OCI-LY7 (cell line): Measurements from ENCODE around the gene POLDIP3.

Source experiments
- EZH2phosphoT487 ChIP-seq: fragments of 200-600 bp; sonication (generic); IDR thresholded peaks from 2 replicates; pipeline ENCODE4 v1.6.1; 2018; ENCODE audit warnings: low read depth, borderline replicate concordance, mild to moderate bottlenecking, mixed run types, antibody characterized with exemption, low read length, moderate library complexity, mixed read lengths
- TF ChIP-seq, protein P1 (sequence below): fragments of 200-600 bp; sonication (generic); conservative IDR thresholded peaks from 2 replicates; pipeline ENCODE4 v1.5.1; 2014; ENCODE audit warnings: mild to moderate bottlenecking, antibody characterized with exemption, low read length, moderate library complexity, mixed read lengths

DNA sequence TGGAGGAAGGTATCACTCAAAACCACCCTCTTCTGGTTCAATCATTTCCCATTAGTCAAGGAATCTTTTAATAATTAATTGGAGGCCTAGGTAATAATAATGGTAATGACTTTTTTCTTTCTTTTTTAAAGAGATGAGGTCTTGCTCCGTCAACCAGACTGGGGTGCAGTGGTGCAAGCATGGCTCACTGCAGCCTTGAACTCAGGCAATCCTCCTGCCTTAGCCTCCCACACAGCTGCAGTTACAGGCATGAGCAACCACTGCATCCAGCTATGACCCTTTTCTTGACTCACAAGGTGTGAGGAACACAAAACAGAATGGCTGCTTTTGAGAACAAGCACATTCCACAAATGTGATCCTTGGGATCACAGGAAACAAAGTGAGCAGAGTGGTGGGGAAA is 3.6 kb downstream of the POLDIP3 start:
- TF ChIP-seq, protein P1, sequence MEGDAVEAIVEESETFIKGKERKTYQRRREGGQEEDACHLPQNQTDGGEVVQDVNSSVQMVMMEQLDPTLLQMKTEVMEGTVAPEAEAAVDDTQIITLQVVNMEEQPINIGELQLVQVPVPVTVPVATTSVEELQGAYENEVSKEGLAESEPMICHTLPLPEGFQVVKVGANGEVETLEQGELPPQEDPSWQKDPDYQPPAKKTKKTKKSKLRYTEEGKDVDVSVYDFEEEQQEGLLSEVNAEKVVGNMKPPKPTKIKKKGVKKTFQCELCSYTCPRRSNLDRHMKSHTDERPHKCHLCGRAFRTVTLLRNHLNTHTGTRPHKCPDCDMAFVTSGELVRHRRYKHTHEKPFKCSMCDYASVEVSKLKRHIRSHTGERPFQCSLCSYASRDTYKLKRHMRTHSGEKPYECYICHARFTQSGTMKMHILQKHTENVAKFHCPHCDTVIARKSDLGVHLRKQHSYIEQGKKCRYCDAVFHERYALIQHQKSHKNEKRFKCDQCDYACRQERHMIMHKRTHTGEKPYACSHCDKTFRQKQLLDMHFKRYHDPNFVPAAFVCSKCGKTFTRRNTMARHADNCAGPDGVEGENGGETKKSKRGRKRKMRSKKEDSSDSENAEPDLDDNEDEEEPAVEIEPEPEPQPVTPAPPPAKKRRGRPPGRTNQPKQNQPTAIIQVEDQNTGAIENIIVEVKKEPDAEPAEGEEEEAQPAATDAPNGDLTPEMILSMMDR: no peak
- no peak for TF ChIP-seq EZH2phosphoT487
